Non-pigmented ciliary epithelial cell (primary cell): Measurements from ENCODE around the gene ANKRD29.

ENCODE experiments used
- DNase-seq: peaks from one replicate; pipeline ENCODE4 v3.0.0-alpha.2; 2010; ENCODE audit warnings: low read depth

The ANKRD29 gene, protein sequence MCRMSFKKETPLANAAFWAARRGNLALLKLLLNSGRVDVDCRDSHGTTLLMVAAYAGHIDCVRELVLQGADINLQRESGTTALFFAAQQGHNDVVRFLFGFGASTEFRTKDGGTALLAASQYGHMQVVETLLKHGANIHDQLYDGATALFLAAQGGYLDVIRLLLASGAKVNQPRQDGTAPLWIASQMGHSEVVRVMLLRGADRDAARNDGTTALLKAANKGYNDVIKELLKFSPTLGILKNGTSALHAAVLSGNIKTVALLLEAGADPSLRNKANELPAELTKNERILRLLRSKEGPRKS

DNA sequence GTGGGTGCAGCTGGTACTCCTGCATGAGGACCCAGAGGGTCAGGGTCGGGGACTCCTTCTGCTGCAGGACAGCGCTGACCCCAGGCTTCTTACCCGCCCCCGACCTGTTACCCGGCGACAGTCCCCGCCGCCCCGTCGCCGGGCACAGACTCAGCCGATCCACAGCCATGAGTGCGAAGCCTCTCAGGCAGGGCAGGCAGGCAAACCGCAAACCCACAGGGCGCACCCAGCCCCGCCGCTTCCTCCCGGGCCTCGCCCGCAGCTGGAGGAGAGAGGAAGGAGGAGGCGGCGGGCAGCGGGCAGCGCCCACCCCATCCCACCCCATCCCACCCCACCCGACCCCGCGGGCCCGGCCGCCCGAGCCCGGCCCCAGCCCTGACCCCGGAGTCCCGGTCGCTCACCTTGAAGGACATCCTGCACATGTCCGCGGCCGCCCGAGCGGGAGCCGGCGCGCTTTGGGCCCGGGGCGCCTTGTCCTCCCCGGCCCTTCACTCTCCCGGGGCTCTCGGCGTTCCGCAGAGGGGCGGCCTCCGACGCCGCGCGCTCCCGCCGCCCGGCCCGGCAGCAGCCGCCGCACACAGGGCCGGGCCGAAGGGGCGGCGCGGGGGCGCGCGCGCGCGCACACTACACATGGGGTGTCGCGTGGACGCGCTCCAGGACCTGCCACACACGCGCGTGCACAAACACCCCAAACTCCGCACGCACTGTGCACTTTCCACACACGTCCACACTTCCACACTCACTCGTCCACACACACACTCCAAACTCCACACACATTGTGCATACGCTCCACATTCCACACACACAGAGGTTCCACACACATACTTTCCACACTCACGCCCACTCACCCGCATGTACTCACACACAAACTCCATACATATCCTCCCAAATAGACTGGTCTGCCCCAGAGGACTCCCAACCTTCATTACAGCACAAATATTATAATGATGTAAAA lies at the start of gene ANKRD29:
ANKRD29 (minus strand) TSS at position 603 of the 955 bp plus-strand sequence; CDS start at position 422, 181 bp downstream.
- DNase-seq: no peak

- DNase-seq: no peak
Measured at GRCh38 chr18:23712445-23712844, 49.7 kb upstream of the ANKRD29 start.

DNA sequence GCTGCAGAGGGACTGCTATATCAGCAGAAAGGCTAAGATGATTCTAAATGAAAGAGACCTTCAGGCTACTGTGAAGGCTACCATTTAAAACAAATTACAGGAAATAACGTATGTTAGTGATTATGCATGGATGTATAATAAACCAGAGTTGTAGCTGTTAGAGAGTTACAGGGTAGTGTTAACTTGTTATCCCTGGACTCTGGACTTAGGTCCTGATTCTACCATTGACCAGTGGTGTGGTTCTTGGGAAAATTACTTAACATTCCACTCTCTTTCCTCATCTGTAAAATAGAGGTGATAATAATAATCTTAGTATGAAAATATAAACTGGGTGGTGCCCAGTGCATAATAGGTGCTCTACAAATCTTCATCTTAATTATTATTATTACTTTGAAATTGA lies 48.7 kb upstream of the ANKRD29 start:
- no peak for DNase-seq

- no peak for DNase-seq
Measured at GRCh38 chr18:23710946-23711345, 48.2 kb upstream of the ANKRD29 start.

DNA sequence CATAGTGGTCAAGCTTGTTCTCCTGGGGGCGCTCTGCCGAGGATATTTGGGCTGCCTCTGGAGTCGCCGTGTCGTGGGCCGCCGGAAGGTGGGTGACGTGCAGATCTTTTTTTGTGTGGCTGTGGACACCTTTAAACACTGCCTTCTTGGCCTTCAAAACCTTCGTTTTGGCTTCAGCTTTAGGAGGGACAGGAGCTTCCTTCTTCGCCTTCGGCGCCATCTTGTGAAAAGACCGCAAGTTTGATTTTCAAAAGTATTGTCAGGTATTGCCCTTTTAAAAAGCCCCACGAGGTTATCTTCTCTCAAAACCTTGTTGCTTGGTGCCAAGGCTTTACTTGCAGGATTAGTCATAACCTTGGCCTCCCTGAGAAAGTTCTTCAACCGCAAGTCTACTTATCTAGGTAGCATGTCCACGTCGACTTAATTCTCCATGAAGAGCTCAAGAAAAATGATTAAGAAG lies 47.4 kb upstream of the ANKRD29 start:
- no peak for DNase-seq

DNA sequence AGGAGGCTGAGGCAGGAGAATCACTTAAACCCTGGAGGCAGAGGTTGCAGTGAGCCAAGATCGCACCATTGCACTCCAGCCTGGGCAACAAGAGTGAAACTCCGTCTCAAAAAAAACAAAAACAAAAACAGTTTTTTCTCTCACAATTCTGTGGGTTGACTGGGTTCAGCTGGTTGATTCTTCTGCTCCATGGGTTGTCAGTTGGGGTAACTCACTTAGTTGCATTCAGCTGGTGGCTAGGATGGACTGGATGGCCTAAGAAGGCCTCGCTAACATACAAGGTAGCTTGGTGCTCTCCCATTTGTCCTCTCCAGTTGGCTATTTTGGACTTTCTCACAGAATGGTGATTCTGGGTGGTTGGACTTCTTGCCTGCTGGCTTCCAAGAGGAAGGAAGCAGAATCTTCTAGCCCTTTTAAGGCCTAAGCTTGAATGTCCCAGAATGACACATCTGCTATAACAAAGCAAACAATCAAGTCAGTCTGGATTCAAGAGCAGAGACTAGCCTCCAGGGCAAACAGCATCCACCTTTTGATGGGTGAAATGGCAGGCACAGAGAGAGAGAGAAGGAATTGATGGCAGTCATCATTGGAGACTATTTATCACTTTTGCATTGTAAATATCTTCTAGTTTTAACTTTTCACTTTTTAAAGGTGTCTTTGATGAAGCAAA lies 44.4 kb upstream of the ANKRD29 start:
- no peak for DNase-seq

DNA sequence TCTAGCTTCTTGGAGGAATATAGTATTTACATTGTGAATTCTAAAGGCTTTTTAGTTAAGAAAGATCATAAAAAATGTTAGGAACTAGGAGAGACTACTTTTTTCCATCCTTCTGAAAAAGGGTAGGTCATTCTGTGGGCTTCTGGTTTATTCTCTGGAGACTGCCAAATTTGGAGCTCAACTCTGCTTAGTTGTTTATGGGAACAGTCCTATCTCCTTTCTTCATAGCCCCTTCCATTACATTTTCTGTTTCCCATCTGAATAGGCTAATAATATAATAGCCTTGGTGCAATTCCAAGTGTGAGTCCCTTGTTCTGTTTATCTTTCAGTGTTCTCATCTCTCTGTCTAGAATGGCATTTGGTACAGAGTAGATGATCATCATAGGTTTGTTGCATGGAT lies 42.1 kb upstream of the ANKRD29 start:
- DNase-seq: no peak

DNA sequence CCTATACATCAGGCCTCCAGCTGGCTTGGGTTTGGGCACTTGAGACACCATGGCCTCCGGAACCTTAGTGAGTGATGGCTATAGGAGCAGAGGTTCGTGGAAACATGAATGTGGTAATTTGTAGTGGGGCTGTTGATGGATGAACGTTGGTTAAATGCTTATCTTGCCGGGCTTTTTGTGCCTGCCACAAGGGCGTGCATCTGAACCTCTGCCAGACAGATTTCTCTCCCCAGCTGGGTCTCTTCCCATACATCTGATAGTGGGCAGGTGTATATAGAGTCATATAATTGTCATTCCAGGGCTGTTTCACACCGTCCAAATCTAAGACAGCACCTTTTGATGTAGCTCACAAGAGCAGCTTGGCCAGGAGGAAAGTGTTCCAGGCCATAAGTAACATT lies 41.3 kb upstream of the ANKRD29 start:
- no peak for DNase-seq

- DNase-seq: peak; percentile 38
Measured at GRCh38 chr18:23703057-23703986, 40.6 kb upstream of the ANKRD29 start.

DNA sequence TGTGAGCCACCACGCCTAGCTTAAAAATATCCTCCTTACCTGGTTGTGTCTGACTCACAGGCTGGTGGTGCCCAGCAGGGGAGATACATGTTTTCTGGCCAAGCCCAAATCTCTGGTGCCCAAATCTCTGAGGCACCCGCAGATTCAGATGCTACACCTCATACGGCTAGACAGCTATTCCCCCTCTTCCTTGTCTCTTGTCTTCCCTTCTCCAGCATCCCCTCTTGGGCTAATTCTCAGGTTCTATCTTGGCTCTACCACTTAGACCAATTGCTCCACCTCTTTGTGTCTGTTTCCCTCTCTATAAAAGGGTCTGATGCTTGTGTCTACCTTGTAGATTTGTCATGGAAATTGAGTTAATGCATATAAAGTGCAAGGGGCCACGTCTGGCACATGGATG lies 39.9 kb upstream of the ANKRD29 start:
- DNase-seq: no peak

DNA sequence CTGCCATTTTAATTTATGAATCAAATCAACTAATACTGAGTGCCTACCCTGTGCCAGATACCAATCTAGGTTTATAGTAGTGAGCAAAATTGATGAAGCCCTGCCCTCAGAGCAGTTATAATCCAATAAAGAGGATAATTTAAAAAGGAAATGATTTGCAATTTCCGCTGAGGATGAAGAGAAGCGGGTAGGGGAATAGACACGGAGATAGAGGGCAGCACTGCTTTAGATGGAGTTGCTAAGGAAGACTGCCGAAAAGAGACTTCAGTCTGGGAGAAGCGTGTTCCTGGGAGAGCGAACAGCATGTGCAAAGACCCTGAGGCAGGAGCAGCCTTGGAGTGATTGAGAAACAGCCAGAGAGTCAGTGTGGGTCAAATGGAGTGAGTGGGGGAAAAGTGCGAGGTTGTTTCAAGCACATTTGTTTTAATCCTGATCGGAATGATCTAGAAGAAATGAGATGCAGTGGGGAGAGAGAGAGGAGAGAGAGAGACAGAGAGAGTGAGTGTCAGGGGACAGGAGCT lies 38.9 kb upstream of the ANKRD29 start:
- no peak for DNase-seq

- no peak for DNase-seq
Measured at GRCh38 chr18:23701017-23701416, 38.3 kb upstream of the ANKRD29 start.

- no peak for DNase-seq
Measured at GRCh38 chr18:23694637-23695430, 32.1 kb upstream of the ANKRD29 start.

DNA sequence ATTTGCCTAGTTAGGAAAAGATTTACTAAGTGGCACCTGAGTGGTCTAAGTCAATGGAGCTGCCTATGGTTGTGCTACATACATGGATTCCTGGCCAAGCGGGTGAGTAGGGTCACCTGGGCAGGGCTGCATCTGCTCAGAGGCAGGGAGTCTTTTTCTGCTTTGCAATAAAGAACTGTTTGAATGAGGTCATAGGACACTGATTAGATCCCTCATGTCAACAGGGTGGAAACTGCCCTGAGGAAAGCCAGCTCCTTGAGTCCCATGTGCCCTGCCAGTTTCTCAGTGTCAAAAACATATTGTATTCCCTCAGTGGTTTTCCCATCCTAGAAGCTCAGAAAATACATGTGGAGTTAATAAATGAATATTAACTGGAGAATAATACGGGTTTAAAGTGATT lies 31.1 kb upstream of the ANKRD29 start:
- no peak for DNase-seq

GRCh38 chr18:23690505-23691068 lies 27.9 kb upstream of the ANKRD29 start:
- no peak for DNase-seq

- DNase-seq: no peak
Measured at GRCh38 chr18:23689616-23690504, 27.1 kb upstream of the ANKRD29 start.

DNA sequence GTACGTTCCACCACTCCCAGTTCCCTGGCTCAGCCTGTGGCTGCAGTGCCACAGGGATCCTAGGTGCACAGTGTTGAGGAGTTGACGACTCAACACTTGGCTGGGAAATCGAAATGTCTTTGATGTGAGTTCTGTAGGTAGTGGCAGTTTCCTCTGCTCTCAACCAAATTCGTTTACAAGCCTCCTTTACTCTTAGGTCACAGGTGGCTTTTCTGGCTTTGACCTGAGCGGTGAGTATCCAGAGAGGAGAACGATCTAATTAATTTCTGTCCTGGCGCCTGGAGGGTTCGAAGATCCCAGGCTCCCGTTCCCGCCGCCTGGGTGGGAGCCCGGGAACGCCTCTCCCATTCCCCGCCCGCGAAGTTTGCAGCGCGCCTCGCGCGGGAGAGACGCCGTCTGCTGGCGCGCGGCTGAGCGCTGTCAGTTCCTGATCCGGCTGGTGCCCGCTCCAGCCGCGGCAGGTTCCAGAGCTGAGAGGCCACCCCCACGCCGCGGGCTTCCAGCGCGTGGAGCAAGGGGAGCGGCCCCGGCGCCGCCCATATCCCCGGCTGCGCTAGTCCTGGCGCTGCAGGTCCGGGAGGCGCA lies 26.4 kb upstream of the ANKRD29 start, which contains the start of gene LAMA3:
LAMA3 (plus strand) TSS at position 423 of the 585 bp plus-strand sequence. CDS start 231 bp downstream, outside the sequence.
- DNase-seq: no peak

DNA sequence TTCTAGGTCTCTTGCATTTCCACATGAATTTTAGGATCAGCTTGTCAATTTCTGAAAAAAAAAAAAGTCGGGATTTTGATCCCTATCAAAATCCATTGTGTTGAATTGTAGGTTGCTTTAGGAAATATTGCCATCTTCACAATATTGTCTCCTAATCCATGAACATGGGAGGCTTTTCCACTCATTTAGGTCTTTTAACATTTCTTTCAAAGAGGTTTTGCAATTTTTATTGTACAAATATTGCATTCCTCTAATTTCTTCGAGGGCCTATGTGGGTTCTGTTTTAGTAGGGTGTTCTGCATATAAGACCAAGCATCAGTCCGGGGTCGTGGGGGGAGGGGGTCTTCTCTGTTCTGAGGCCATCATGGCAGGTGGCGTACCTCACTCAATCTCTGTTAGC lies 25.8 kb upstream of the ANKRD29 start:
- DNase-seq: no peak
